ENCODE data around the gene SERPINA4. TPM values are rescaled to one million over a fixed set of nuclear protein-coding genes. Genes with fewer than 3 reads are reported as not detected.
A peak's percentile ranks its signal among the peaks of the same experiment; 100 is the strongest.

The SERPINA4 gene
- not detected in 2 replicates for total RNA-seq
- long read RNA-seq, result 0 reads

DNA sequence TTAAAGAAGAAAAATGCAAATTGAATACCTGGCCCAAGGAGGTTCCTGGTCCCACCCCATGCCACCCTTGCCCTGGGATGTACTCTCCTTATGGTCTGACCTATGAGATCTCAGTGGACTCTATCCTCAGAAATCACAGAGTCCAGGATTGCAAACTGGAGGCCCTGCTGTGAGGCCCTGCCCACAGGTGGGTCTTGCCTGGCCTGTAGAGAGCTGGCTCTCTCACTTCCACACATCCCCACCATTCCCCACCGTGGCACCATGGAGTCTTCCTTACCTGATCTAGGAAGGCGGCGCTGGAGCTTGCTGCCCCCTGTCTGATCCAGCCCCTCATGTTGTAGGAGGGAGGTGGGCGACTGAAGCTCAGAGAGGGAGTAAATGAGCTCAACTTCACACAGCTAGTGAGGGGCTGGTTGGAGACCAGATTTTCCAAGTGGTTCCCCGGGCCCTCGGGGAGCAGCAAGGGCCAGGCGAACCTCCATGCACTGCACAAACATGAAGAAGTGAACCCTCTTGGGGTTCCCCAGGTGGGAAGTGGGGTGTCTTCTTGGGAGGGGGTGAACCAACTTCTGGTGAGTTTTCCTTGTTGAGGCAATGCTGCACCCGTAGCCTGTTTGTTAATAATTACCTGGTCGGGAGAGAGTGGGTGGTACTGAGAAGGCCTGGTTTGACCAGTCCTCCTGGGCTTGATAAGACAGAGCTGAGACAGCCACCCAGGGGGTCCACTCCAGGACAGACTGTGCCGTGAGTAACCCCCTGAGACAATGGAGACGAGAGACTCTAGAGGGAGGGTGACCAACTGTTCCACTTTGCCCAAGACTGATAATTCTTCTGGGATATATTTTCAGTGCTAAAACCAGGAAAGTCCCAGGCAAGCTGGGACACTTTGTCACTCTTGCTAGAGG, at the start of gene SERPINA4:
TSS of gene SERPINA4 (plus strand) at position 692 of the 905 bp plus-strand sequence. CDS start 2,041 bp downstream, outside the sequence.
- no peaks in the 10 kb centered on the region for H3K4me1 Mint-ChIP-seq (ENCODE audit: unreplicated experiment)
- DNase-seq (ENCODE audit: extremely low spot score, unreplicated experiment), result no peak
- no peaks in the 10 kb centered on the region for H3K9me3 Mint-ChIP-seq (ENCODE audit: unreplicated experiment)
- no peak within 1 kb of the TSS for H3K4me3 Mint-ChIP-seq (ENCODE audit: unreplicated experiment)
- peaks cover 3% of the 10 kb centered on the region for H3K27me3 Mint-ChIP-seq (ENCODE audit: unreplicated experiment)
- no peak for TF ChIP-seq CTCF (IDR thresholded peaks at IDR 0.05)
- H3K27ac Mint-ChIP-seq (ENCODE audit: unreplicated experiment), result no peak within 1 kb of the TSS
- H3K36me3 Mint-ChIP-seq (ENCODE audit: unreplicated experiment), result no peaks in the 10 kb centered on the region

GRCh38 chr14:94514351-94514750, 46.9 kb upstream of the SERPINA4 start:
- peak; percentile 69 for DNase-seq (ENCODE audit: extremely low spot score, unreplicated experiment)
- Mint-ChIP-seq H3K4me1 (ENCODE audit: unreplicated experiment) (peaks cover 2% of the 10 kb centered on the region), H3K36me3 (ENCODE audit: unreplicated experiment) (no peaks in the 10 kb centered on the region), H3K9me3 (ENCODE audit: unreplicated experiment) (no peaks in the 10 kb centered on the region), H3K27me3 (ENCODE audit: unreplicated experiment) (peaks cover 10% of the 10 kb centered on the region), H3K4me3 (ENCODE audit: unreplicated experiment) (no peak overlapping the region), H3K27ac (ENCODE audit: unreplicated experiment) (no peak overlapping the region)
- TF ChIP-seq CTCF (IDR thresholded peaks at IDR 0.05), result no peak

DNA sequence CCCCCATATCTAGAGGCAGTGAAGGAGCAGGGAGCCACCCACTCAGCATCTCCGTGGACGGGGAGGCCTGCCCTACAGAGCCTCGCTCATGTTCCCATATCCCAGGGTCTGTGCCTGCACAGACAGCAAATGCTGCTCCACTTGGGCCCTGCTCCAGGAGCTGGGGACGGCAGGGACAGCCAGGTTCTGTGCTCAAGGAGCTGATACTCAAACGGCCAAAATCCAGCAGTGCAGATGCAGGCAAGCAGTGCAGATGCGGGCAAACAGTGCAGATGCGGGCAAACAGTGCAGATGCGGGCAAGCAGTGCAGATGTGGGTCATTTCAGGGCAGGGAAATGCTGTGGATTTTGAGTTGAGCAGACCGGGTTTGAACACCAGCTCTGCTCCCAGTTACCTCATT, 45.8 kb upstream of the SERPINA4 start:
- no peak for TF ChIP-seq CTCF (IDR thresholded peaks at IDR 0.05)
- DNase-seq (ENCODE audit: extremely low spot score, unreplicated experiment), result peak; percentile 81
- no peak overlapping the region for H3K27ac Mint-ChIP-seq (ENCODE audit: unreplicated experiment)
- H3K4me1 Mint-ChIP-seq (ENCODE audit: unreplicated experiment), result peaks cover 2% of the 10 kb centered on the region
- no peak overlapping the region for H3K4me3 Mint-ChIP-seq (ENCODE audit: unreplicated experiment)
- no peaks in the 10 kb centered on the region for H3K9me3 Mint-ChIP-seq (ENCODE audit: unreplicated experiment)
- H3K27me3 Mint-ChIP-seq (ENCODE audit: unreplicated experiment), result peaks cover 10% of the 10 kb centered on the region
- no peaks in the 10 kb centered on the region for H3K36me3 Mint-ChIP-seq (ENCODE audit: unreplicated experiment)

GRCh38 chr14:94515856-94516255, 45.4 kb upstream of the SERPINA4 start:
- no peak for DNase-seq (ENCODE audit: extremely low spot score, unreplicated experiment)
- peaks cover 10% of the 10 kb centered on the region for H3K27me3 Mint-ChIP-seq (ENCODE audit: unreplicated experiment)
- H3K27ac Mint-ChIP-seq (ENCODE audit: unreplicated experiment), result no peak overlapping the region
- H3K9me3 Mint-ChIP-seq (ENCODE audit: unreplicated experiment), result no peaks in the 10 kb centered on the region
- H3K4me3 Mint-ChIP-seq (ENCODE audit: unreplicated experiment), result no peak overlapping the region
- no peak for TF ChIP-seq CTCF (IDR thresholded peaks at IDR 0.05)
- no peaks in the 10 kb centered on the region for H3K36me3 Mint-ChIP-seq (ENCODE audit: unreplicated experiment)
- H3K4me1 Mint-ChIP-seq (ENCODE audit: unreplicated experiment), result peaks cover 2% of the 10 kb centered on the region

DNA sequence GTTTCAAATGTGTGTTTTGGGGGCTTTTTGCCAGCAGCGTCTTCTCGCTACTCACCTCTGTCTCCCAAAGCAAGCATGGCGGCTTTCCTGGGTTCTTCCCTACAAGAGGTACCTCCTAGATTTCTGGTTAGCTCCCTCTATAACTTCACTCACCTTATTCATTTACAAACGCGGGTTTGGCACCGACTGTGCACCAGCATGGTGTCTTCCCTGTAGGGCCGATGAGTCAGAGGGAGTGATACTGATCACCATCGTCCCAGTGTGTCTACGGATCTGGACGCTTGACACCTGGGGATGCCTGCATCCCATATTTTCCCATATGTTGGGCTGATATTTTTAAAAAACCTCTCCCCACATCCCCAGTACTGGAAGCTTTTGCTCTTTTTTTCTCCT, 44.0 kb upstream of the SERPINA4 start:
- H3K9me3 Mint-ChIP-seq (ENCODE audit: unreplicated experiment), result no peaks in the 10 kb centered on the region
- H3K27ac Mint-ChIP-seq (ENCODE audit: unreplicated experiment), result no peak overlapping the region
- H3K4me3 Mint-ChIP-seq (ENCODE audit: unreplicated experiment), result no peak overlapping the region
- no peaks in the 10 kb centered on the region for H3K36me3 Mint-ChIP-seq (ENCODE audit: unreplicated experiment)
- peak; percentile 32 for DNase-seq (ENCODE audit: extremely low spot score, unreplicated experiment)
- H3K4me1 Mint-ChIP-seq (ENCODE audit: unreplicated experiment), result peaks cover 2% of the 10 kb centered on the region
- H3K27me3 Mint-ChIP-seq (ENCODE audit: unreplicated experiment), result peaks cover 12% of the 10 kb centered on the region
- TF ChIP-seq CTCF (IDR thresholded peaks at IDR 0.05), result no peak

All from osteocyte (in vitro differentiated cells).